Pancreas (tissue), 10 donors: ENCODE measurements around the gene C1QL4. TPM values are rescaled to one million over a fixed set of nuclear protein-coding genes. Genes with fewer than 3 reads are reported as not detected.

Experiments
- ATAC-seq, 4 donors: fragments of 200-7000 bp; cut with Tn5 transposase; one replicate each; pipeline versions ENCODE4 v1.8.0 to v1.9.1; 2020; ENCODE audit warnings: mild to moderate bottlenecking in 4 of 4, moderate library complexity in 4 of 4
- DNase-seq, 6 donors: peaks; one replicate each; pipeline ENCODE4 v3.0.0-alpha.2; 2020
- FAIRE-seq: peaks from 2 replicates; lab custom pipeline; 2012; peaks lifted over from hg19 to GRCh38; lab: Jason Lieb, UNC
- H3K27ac ChIP-seq, 4 donors: fragments of 200-600 bp; sonication (generic); 1 replicate in 3 of 4; 2 replicates in 1 of 4; pipeline versions ENCODE4 v1.5.0 to v1.8.0; 2020
- H3K27me3 ChIP-seq, 4 donors: fragments of 200-600 bp; one replicate each; pipeline ENCODE4 v1.8.0; 2021
- H3K36me3 ChIP-seq, 3 donors: fragments of 200-600 bp; sonication (generic) in 1 of 3; one replicate each; pipeline versions ENCODE4 v1.5.0 to v1.8.0; 2020 to 2021
- H3K4me1 ChIP-seq, 3 donors: fragments of 200-600 bp; one replicate each; pipeline ENCODE4 v1.8.0; 2021
- H3K4me3 ChIP-seq, 4 donors: fragments of 200-600 bp; sonication (generic) in 2 of 4; one replicate each; pipeline versions ENCODE4 v1.5.0 to v1.8.0; 2020 to 2021
- H3K9me3 ChIP-seq, 4 donors: fragments of 200-600 bp; one replicate each; pipeline ENCODE4 v1.8.0; 2021
- CTCF ChIP-seq, 4 donors: fragments of 200-600 bp; sonication (generic) in 3 of 4; IDR thresholded peaks; one replicate each; pipeline versions ENCODE4 v1.5.0 to v1.8.0; 2021; ENCODE audit warnings: antibody characterized with exemption in 4 of 4
- WGBS, 2 donors: extraction: QIAGEN DNeasy Blood & Tissue Kit; methylation state at CpG; one replicate each; pipeline ENCODE4 v1.1.7; 2013; 5-methylcytosine and 5-hydroxymethylcytosine counted together
- intact Hi-C, 3 donors: fragments of 100-400 bp; cut with DNase I; formaldehyde crosslinking; loops; one replicate each; pipeline versions ENCODE4 v1.11.1 to v1.14.2; 2022
- polyA plus RNA-seq, 2 donors: library from polyadenylated mRNA; stranded (reverse); fragments of 200-250 nt; gene quantifications; one replicate each; pipeline ENCODE4 v1.2.3, GENCODE V29; 2013
- total RNA-seq, 6 donors: library from RNA; stranded (reverse); fragmentation: NEBNext Ultra II Directional in 4 of 6; extraction: Animal tissue kit (Norgen Biotek cat#: 25700) in 4 of 6; gene quantifications; one replicate each; pipeline versions ENCODE4 v1.2.1 to v1.2.4, GENCODE V29; 2021 to 2023
- donor health status: healthy with polysubstance abuse.
- donor health status: DM: no; HTN: no; CAD: no; lungs with moderate emphysema.
- donor health status: DM: no; HTN: no; CAD: no.
- donor health status: control.
- donor health status: control.
- donor health status: Bipolar disorder and iron deficiency.
- donor health status: DM: yes; HTN: yes; CAD: no.
- donor health status: DM: no; HTN: no; CAD: no.
- donor health status: DM: no; HTN: no; CAD: no.
- donor health status: DM: yes; HTN: yes; CAD: no.

Gene C1QL4
- total and polyA plus RNA-seq, 8 donors = not detected

GRCh38 chr12:49339464-49339861 is 2.5 kb upstream of the C1QL4 start:
- intact Hi-C loops = no loop called here
- H3K27ac ChIP-seq = no peak overlapping the region
- FAIRE-seq (no peak), ATAC-seq (peak; percentile 23 to 71 (median 38)), DNase-seq (peak; percentile 54 to 84 (median 76))
- WGBS, 2 donors = 28 to 34% methylated on average over 5 of the region's 5 CpGs
- H3K9me3 ChIP-seq = no peaks in the 10 kb centered on the region
- H3K4me3 ChIP-seq = no peak overlapping the region
- no peak for TF ChIP-seq CTCF (IDR thresholded peaks at IDR 0.05)
- H3K36me3 ChIP-seq = no peaks in the 10 kb centered on the region
- H3K4me1 ChIP-seq = peaks cover 0 to 13% (median 0%) of the 10 kb centered on the region in 3 donors
- peaks cover 0 to 8% (median 7%) of the 10 kb centered on the region in 4 donors for H3K27me3 ChIP-seq

GRCh38 chr12:49338830-49339463 is 2.0 kb upstream of the C1QL4 start:
- DNase-seq (peak in 1 of 6 donors; percentile 4), FAIRE-seq (no peak), ATAC-seq (no peak)
- no peak overlapping the region for H3K4me3 ChIP-seq
- no peaks in the 10 kb centered on the region for H3K9me3 ChIP-seq
- 52 to 55% methylated on average over 6 of the region's 6 CpGs for WGBS, 2 donors
- TF ChIP-seq CTCF (IDR thresholded peaks at IDR 0.05) = no peak
- peaks cover 0 to 8% (median 7%) of the 10 kb centered on the region in 4 donors for H3K27me3 ChIP-seq
- intact Hi-C loops = no loop called here
- H3K27ac ChIP-seq = no peak overlapping the region
- H3K36me3 ChIP-seq = no peaks in the 10 kb centered on the region
- H3K4me1 ChIP-seq = peaks cover 0 to 13% (median 0%) of the 10 kb centered on the region in 3 donors

GRCh38 chr12:49335955-49336644 is 888 bp downstream of the C1QL4 start:
- FAIRE-seq (no peak), DNase-seq (peak in 1 of 6 donors; percentile 76), ATAC-seq (no peak)
- H3K27ac ChIP-seq = no peak overlapping the region
- H3K27me3 ChIP-seq = peaks cover 0 to 8% (median 7%) of the 10 kb centered on the region in 4 donors
- peaks cover 0 to 9% (median 3%) of the 10 kb centered on the region in 3 donors for H3K4me1 ChIP-seq
- no peaks in the 10 kb centered on the region for H3K9me3 ChIP-seq
- no peaks in the 10 kb centered on the region for H3K36me3 ChIP-seq
- intact Hi-C loops = no loop called here
- no peak for TF ChIP-seq CTCF (IDR thresholded peaks at IDR 0.05)
- 19 to 20% methylated on average over 61 to 72 of the region's 72 CpGs for WGBS, 2 donors
- peak overlapping the region in 1 of 4 donors; percentile 38 for H3K4me3 ChIP-seq

- peaks cover 0 to 8% (median 7%) of the 10 kb centered on the region in 4 donors for H3K27me3 ChIP-seq
- no peaks in the 10 kb centered on the region for H3K9me3 ChIP-seq
- ATAC-seq (no peak), DNase-seq (no peak), FAIRE-seq (no peak)
- WGBS, 2 donors = 79 to 83% methylated on average over 16 of the region's 16 CpGs
- no peaks in the 10 kb centered on the region for H3K36me3 ChIP-seq
- H3K27ac ChIP-seq = no peak overlapping the region
- H3K4me3 ChIP-seq = no peak overlapping the region
- no peak for TF ChIP-seq CTCF (IDR thresholded peaks at IDR 0.05)
- intact Hi-C loops = no loop called here
- peaks cover 0 to 10% (median 3%) of the 10 kb centered on the region in 3 donors for H3K4me1 ChIP-seq
Measured at GRCh38 chr12:49335118-49335954, 1.7 kb downstream of the C1QL4 start.
